Neuron (in vitro differentiated cells): ENCODE measurements around the gene HIRIP3.
A peak's percentile ranks its signal among the peaks of the same experiment; 100 is the strongest.

Source experiments
- H2AFZ ChIP-seq: one replicate; pipeline ENCODE4 v1.6.1; 2013; ENCODE audit warnings: low read depth, mild to moderate bottlenecking, inconsistent platforms, low read length, moderate library complexity
- H3K27me3 ChIP-seq: one replicate; pipeline ENCODE4 v1.6.1; 2013; ENCODE audit warnings: low read length; ENCODE audit not compliant: insufficient read depth
- H3K36me3 ChIP-seq: one replicate; pipeline ENCODE4 v1.6.1; 2013; ENCODE audit warnings: low read length; ENCODE audit not compliant: insufficient read depth
- H3K4me1 ChIP-seq: one replicate; pipeline ENCODE4 v1.6.1; 2013; ENCODE audit warnings: low read length; ENCODE audit not compliant: insufficient read depth
- H3K4me3 ChIP-seq: 2 replicates; pipeline ENCODE4 v1.5.1; 2013; ENCODE audit warnings: mild to moderate bottlenecking, low read length, moderate library complexity
- H3K9me3 ChIP-seq: one replicate; pipeline ENCODE4 v1.6.1; 2013; ENCODE audit warnings: low read length

The HIRIP3 gene

DNA sequence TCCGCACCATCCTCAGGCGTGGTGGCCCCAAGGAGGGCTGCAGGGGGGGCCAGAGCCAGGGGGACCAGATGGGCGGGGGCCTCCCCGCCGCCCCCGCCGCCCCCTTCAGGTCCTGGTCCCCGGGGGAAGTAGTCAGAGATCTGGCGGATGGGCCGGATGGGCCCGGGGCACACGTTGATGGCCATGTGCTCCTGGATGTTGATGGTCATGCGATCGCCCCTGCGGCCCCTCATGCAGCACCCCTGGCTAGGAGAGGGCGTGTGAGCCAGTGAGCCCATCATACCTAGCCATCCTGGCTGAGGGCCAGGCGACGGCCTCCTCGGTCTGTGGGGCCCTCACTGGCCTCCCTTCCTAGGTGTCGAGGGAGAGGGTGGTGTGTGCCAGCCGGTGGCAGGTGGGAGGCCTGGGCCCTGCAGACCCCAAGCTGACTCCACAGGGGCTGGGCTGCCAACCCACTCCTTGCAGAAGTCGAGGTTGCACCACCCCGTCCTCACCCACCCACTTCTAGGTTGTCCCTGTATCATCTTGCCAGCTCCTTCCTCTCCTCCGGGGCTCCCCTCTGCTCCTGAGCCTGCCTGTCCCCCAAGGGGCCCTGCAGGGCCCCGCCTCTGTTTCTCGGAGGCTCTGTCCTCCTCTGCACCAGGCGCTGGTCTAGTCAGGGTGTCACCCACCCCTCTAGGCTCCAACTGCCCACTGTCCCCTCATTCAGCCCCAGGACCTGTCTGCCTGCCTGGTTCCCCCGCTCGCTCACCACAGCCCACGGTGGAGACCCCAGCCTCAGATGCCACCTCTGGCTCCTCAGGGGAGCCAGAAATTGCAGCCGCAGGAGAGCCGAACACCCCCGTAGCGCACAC lies 14.8 kb upstream of the HIRIP3 start:
- Histone ChIP-seq H3K36me3 (no peaks in the 10 kb centered on the region), H2AFZ (peak overlapping the region; percentile 92), H3K4me1 (peaks cover 10% of the 10 kb centered on the region), H3K4me3 (peak overlapping the region; percentile 71), H3K27me3 (no peaks in the 10 kb centered on the region), H3K9me3 (no peaks in the 10 kb centered on the region)

DNA sequence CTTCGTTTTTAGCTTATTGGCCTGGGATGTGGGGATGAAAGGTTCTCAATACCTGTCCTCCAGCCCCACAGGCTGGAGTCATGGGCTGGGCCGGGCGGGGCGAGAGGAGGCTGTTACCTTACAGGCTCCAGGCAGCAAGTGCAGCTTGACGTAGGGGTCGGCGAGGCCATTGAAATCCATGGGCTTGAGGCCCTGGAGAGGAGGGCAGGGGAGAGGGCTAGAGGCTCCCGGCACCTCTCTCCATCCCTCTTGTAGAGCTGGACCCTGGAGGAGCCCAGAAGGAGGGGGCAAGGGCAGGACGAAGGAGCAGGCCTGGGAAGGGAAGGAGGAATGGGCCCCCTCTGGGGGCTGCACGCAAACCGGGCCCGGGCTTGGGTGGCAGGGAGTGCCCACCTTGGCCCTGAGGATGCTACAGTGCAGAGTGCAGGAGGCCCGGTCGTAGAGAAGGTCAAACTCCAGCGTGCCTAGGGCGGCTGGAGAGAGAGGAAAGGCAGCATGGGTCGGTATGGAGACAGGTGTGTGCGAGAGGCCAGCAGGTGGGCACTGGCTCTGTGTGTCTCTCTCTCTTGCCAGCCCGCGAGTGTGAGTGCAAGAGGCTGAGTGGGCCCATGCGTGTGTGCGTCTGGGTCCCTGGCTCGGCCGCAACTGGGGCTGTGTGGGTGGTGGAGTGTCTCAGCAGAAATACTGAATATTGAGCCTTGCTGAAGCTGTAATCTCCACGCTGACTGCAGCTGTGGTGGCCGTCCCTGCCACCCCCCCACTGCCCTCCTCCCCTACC lies 13.9 kb upstream of the HIRIP3 start:
- no peaks in the 10 kb centered on the region for H3K27me3 ChIP-seq
- H2AFZ ChIP-seq: no peak overlapping the region
- H3K4me3 ChIP-seq: no peak overlapping the region
- peaks cover 10% of the 10 kb centered on the region for H3K4me1 ChIP-seq
- no peaks in the 10 kb centered on the region for H3K36me3 ChIP-seq
- H3K9me3 ChIP-seq: no peaks in the 10 kb centered on the region

DNA sequence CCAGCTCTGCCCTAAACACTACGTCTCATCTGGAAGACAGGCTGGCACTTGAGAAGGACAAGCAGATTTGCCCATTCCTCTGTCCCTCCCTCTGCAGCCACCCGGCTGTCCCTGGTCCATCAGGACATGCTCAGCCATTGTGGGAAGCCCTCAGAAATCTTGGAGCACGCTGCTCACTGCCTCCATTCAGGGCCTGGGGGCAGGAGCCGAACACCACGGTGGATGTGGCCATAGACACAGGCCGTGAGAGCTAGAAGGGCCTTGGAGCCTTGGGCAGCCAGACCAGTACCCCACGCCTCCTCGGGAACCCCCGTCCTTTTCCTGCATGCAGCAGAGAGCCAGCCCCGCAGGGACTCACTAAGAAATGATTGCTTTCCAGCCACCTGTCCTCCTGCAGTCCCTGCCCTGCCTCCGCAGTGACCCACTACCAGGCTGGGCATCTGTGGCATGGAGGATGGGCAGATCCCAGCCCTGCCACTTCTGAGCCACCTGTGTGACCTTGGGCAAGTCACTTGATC lies 12.0 kb upstream of the HIRIP3 start:
- Histone ChIP-seq H3K9me3 (no peaks in the 10 kb centered on the region), H3K36me3 (no peaks in the 10 kb centered on the region), H3K4me3 (no peak overlapping the region), H2AFZ (no peak overlapping the region), H3K27me3 (no peaks in the 10 kb centered on the region), H3K4me1 (peaks cover 10% of the 10 kb centered on the region)

DNA sequence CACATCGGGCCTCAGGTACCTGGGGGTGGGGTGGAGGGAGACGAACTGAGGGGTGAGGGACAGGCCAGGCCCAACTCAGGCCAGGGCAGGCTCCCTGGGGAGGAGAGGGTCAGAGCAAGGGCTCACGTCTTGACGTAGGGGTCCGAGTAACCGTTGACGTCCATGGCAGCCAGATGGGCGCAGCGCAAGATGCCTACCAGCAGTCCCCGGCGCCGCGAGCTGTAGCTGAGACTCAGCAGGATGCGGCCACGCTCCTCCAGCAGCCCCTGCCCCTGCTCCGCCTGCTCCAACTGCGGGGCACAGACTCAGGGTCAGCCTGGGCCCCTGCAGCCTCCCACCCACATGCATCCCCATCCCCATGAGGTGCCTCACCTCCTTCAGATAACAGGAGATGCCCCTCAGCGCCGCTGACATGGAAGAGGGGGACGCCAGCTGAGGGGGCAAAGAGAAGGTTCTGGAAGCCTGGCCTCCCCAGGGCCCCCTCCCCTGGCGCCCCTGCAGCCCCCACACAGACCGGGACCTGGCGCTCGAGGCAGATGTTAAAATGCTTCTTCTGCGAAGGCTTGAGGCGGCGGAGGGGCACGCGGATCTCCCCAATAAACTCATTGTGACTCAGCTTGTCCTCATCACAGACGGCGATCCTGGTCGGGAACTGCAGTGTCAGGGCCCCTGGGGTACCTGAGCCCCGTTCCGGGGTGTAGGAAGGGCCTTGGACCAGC lies 11.4 kb upstream of the HIRIP3 start:
- Histone ChIP-seq H3K36me3 (peaks cover 1% of the 10 kb centered on the region), H3K9me3 (no peaks in the 10 kb centered on the region), H2AFZ (no peak overlapping the region), H3K4me1 (peaks cover 10% of the 10 kb centered on the region), H3K4me3 (no peak overlapping the region), H3K27me3 (no peaks in the 10 kb centered on the region)

DNA sequence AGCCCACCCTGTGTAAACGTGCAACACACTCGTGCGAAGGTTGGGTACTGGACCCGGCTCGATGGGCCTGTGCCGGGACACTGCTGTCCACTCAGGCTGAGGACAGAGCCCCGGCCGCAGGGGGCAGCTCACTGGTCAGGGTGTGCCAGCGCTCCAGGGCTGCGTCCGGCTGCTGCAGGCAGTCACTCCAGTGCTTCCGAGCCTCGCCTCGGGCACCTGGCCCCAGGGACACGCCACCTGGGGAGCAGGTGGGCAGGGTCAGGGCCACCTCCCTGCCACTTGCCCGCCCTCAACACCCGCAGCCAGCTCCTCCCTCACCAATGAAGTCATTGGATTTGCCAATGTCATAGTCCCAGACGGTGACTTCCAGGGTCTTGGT lies 10.7 kb upstream of the HIRIP3 start:
- H2AFZ ChIP-seq: no peak overlapping the region
- no peaks in the 10 kb centered on the region for H3K27me3 ChIP-seq
- H3K9me3 ChIP-seq: no peaks in the 10 kb centered on the region
- no peak overlapping the region for H3K4me3 ChIP-seq
- peaks cover 10% of the 10 kb centered on the region for H3K4me1 ChIP-seq
- H3K36me3 ChIP-seq: peaks cover 3% of the 10 kb centered on the region

DNA sequence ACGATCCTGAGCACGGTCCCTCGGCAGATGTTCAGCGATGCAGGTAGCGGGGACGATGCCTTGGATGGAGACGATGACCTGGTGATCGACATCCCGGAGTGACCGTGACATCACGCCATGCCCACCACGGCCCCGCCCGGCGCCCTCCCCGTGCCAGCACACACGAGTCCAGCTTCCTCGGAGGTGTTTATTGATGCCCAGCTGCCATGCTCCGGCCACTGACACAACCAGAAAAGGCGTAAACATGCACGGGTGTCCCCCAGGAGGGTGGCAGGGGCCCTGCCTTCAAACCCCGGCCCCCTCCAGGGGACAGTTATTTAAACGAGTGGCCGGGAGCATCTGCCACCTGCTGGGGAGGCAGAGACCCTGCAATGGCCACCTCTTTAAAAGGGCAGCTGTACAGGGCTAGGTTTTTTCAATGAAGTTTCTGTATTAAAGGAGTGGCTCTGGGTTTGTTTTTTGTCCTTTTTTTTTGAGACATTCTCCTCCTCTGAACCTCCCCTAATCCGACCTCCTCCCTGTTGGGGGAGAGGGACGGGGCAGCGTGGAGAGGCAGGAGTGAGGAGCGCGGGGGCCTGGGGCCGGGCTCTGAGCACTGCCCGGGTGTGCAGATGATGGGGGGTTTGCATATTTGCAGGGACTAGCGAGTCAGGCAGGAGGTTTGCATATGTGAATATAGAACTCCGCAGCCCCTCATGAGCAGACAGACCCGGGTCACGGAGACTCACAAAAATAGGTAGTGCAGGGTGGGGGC lies 10.1 kb upstream of the HIRIP3 start:
- H2AFZ ChIP-seq: no peak overlapping the region
- H3K36me3 ChIP-seq: peaks cover 3% of the 10 kb centered on the region
- H3K4me1 ChIP-seq: peaks cover 7% of the 10 kb centered on the region
- H3K27me3 ChIP-seq: no peaks in the 10 kb centered on the region
- H3K4me3 ChIP-seq: no peak overlapping the region
- H3K9me3 ChIP-seq: no peaks in the 10 kb centered on the region

DNA sequence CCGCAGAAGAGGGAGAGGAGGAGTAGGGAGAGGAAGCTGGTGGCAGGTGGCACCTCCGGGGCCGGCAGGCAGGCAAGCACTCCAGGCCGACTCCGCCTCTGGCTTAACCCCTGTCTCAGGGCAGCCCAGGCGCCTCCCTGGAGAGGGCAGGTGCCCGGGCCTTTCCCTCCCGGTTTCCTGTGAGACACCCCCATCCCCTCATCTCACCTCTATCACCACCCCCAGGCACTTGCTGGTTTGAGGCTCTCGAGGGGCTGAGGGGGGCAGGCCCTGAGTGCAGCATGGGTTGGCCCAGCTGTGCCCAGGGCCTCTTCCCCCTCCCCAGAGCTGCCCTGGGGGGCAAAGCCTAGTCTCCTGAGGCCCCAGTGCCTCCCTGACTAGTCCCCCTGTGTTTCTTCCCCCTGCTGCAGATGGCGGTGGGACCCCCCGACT lies 9.4 kb upstream of the HIRIP3 start:
- Histone ChIP-seq H3K4me1 (peaks cover under 1% of the 10 kb centered on the region), H3K4me3 (no peak overlapping the region), H3K36me3 (peaks cover 3% of the 10 kb centered on the region), H2AFZ (no peak overlapping the region), H3K27me3 (no peaks in the 10 kb centered on the region), H3K9me3 (no peaks in the 10 kb centered on the region)

DNA sequence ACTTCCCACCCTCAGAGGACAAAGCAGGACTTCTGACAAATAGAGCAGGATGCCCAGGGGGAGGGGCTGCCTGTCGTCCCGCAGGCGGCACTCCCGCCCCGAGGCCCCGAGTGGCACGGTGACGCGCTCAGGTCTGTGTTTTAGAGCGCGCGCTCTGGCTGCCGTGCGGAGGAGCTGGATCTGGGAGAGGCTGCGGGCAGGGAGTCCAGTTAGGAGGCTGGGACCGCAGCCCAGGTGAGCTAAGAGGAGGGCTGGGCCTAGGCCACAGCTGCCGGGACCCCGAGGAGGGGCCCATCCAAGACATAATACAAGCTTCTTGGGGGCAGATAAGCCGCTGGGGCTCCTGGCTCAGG lies 9.0 kb upstream of the HIRIP3 start:
- Histone ChIP-seq H3K4me1 (no peaks in the 10 kb centered on the region), H2AFZ (no peak overlapping the region), H3K4me3 (no peak overlapping the region), H3K36me3 (peaks cover 3% of the 10 kb centered on the region), H3K27me3 (no peaks in the 10 kb centered on the region), H3K9me3 (no peaks in the 10 kb centered on the region)

DNA sequence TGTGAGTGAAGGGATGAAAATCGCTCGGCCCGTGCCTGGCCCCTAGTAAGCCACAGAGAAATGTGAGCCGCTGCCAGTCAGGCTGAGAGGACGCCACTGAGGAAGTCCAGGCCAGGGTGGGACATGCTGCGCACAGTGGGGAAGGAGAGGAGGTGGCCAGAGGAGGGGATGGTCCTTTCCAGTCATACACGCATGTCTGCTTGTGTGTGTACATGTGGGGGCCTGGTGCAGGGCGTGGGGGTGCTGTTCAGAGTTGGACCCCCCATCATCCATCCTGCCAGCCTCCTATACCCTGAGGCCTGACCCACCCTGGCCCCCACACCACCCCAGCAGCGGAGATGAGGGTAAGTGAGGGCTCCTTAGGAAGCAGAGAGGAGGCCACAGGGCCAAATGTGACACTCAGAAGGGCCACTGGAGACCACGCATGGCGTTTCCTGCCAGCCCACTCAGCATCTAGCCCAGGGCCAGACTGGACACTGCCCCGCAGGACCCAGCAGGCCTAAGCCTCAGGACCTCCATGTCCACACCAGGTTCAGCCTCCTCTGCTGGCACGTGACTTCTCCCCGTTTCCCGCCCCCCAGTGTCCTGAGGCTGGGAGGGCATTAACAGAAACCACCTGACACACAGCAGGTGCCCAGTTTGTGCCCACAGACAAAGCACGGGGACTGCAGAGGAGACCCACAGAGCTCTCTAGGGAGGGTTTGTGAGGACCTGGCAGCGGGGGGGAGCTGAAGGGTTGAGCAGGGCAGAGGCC lies 8.4 kb upstream of the HIRIP3 start:
- Histone ChIP-seq H3K4me1 (no peaks in the 10 kb centered on the region), H3K27me3 (no peaks in the 10 kb centered on the region), H3K36me3 (peaks cover 3% of the 10 kb centered on the region)

DNA sequence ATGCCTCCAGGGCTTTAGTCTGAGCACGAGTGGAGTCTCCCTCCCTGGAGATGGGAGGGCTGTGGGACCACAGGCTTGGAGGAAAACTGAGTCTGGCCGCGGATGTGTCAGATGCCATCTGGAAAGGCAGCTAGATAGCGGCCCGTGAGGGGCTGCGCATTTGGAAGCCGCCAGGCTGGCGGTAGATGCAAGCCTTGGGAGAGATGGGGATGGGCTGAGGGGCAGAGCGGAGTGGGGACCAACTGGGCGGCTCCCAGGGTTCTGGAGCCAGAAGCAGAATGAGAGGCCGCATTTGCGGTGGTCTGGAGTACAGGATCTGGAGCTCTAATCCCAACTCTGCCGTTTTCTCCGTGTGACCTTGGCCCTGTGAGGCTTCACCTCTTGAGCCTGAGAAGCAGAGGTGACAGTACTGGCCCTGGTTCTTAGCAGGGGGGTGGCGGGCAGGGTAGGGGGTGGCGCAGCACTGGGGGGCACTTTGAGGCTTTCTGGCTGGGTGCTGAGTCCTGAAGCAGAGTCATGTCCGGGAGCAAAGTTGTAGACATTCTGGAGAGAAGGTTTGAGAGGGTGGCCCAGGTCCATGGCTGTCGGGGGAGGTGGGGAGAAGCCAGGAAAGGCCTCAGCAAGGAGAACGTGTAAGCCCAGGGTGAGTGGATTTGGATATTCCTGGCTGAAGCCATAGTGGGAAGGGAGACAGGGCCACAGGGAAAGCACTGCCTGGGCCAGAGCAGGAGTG lies 7.4 kb upstream of the HIRIP3 start:
- H3K27me3 ChIP-seq: no peaks in the 10 kb centered on the region
- H3K4me3 ChIP-seq: no peak overlapping the region
- H2AFZ ChIP-seq: no peak overlapping the region
- H3K9me3 ChIP-seq: no peaks in the 10 kb centered on the region
- no peaks in the 10 kb centered on the region for H3K4me1 ChIP-seq
- H3K36me3 ChIP-seq: peaks cover 4% of the 10 kb centered on the region

More for the DNA sequence above, 8.4 kb upstream of the HIRIP3 start:
- Histone ChIP-seq H2AFZ (no peak overlapping the region), H3K4me3 (no peak overlapping the region), H3K9me3 (no peaks in the 10 kb centered on the region)

DNA sequence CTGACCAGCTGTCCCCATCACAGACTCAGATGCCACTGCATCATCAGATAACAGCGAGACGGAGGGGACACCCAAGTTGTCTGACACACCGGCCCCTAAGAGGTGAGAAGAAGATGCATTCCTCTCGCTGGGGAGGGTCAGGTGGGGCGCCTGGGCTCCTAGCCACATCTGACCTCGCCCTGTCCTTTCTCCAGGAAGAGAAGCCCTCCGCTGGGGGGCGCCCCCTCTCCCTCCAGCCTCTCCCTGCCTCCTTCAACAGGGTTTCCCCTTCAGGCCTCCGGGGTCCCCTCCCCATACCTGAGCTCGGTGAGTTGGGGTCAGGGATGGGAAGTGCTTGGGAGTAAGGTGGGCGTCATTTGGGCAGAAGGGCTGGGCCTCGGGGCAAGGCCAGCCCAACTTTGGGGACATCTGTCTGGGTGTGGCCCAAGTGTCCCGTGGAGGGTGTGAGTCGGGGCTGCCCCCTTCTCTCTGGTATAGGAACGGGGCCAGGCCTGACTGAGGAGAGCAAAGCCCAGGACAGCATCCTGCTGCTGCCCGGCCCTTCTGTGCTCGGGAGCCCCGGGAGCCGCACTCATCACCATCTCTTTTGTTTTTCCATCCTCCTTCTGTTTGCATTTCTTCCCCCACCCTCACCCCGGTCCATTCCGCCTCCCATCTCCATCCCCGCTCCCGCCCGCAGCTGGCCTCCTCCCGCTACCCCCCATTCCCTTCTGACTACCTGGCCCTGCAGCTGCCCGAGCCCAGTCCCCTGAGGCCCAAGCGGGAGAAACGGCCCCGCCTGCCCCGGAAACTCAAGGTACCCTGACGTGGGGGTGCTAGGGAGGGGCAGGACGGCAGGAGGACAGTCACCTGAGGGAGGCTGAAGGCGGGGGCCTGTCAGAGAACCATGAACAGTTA lies 5.6 kb upstream of the HIRIP3 start:
- Histone ChIP-seq H3K4me1 (peaks cover 7% of the 10 kb centered on the region), H2AFZ (no peak overlapping the region), H3K27me3 (no peaks in the 10 kb centered on the region), H3K9me3 (no peaks in the 10 kb centered on the region), H3K36me3 (peaks cover 7% of the 10 kb centered on the region), H3K4me3 (no peak overlapping the region)
